Measurements from ENCODE around the gene SLC38A10. TPM values are rescaled to one million over a fixed set of nuclear protein-coding genes. Genes with fewer than 3 reads are reported as not detected.
A peak's percentile ranks its signal among the peaks of the same experiment; 100 is the strongest.

SLC38A10 gene
- total RNA-seq: 10 to 100 TPM; 47.6 to 52.9 TPM

DNA sequence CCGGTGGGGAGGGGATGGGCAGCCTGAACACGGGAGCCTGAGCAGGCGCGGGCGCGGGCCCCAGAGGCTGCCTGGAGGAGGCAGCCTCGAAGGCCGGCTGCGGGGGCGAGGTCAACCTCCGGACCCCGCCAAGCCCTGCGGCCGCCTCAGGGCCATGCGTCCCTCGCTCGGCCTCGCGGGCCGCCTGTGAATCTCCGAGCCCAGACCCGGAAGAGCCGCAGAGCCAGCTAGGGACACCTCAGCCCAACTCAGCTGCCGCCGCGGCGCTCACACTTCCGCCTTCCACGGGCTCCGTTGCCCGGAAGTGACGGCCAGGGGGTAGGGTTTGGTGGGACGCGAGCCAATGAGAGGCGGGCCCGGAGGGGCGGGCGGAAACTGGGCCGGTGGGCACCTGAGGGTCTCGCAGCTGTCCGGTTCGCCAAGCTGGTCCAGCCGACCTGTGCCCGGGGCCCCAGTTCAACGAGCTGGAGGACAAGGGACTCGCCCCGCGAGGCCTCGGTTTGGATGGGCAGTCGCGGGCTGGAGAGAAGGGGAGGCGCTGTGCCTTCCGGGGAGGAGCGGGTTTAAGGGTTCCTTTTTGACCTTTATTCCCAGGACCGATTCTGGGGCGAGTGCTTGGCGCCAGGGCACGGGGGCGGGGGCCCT is at the start of gene SLC38A10:
Gene SLC38A10, minus strand, starts transcription at position 277 of the 645 bp plus-strand sequence. CDS start 386 bp downstream, outside the sequence.
- Mint-ChIP-seq H3K9me3 (ENCODE audit: low read depth) (no peaks in the 10 kb centered on the region), H3K27ac (peak within 1 kb of the TSS; percentile 96), H3K36me3 (ENCODE audit: low read depth) (peaks cover 12% of the 10 kb centered on the region), H3K4me1 (peaks cover 36% of the 10 kb centered on the region), H3K4me3 (peak within 1 kb of the TSS; percentile 89), H3K27me3 (no peaks in the 10 kb centered on the region)
- ATAC-seq: peak; percentile 91
- ChIA-PET POLR2A (no interaction called here), CTCF (interaction anchor here (0.6 to 2.5 kb wide), 5 partner anchors 42 to 1751 kb away, joined by 3 to 8 read pairs (median 3); no protein-coding TSS in a partner anchor)
- intact Hi-C loops (cut with DNase I, micrococcal nuclease): loop anchor here (1.0 to 5.0 kb wide), 15 partner anchors 10 to 803 kb away; partner anchors contain the start of genes FAAP100 (in 2 of the 2), BAHCC1 (in 1 of the 2), FASN (in 1 of the 2) and MCRIP1 (in 1 of the 2)
- peak; percentile 95 for DNase-seq

- H3K9me3 Mint-ChIP-seq (ENCODE audit: low read depth): no peaks in the 10 kb centered on the region
- POLR2A ChIA-PET: no interaction called here
- no peaks in the 10 kb centered on the region for H3K36me3 Mint-ChIP-seq (ENCODE audit: low read depth)
- CTCF ChIA-PET: no interaction called here
- DNase-seq: no peak
- no peak overlapping the region for H3K27ac Mint-ChIP-seq
- H3K4me3 Mint-ChIP-seq: no peak overlapping the region
- intact Hi-C loops (cut with DNase I, micrococcal nuclease): no loop called here
- H3K27me3 Mint-ChIP-seq: peaks cover 35% of the 10 kb centered on the region
- H3K4me1 Mint-ChIP-seq: peaks cover 19% of the 10 kb centered on the region
- ATAC-seq: no peak
Measured at GRCh38 chr17:81342269-81343070, 47.4 kb upstream of the SLC38A10 start.

DNA sequence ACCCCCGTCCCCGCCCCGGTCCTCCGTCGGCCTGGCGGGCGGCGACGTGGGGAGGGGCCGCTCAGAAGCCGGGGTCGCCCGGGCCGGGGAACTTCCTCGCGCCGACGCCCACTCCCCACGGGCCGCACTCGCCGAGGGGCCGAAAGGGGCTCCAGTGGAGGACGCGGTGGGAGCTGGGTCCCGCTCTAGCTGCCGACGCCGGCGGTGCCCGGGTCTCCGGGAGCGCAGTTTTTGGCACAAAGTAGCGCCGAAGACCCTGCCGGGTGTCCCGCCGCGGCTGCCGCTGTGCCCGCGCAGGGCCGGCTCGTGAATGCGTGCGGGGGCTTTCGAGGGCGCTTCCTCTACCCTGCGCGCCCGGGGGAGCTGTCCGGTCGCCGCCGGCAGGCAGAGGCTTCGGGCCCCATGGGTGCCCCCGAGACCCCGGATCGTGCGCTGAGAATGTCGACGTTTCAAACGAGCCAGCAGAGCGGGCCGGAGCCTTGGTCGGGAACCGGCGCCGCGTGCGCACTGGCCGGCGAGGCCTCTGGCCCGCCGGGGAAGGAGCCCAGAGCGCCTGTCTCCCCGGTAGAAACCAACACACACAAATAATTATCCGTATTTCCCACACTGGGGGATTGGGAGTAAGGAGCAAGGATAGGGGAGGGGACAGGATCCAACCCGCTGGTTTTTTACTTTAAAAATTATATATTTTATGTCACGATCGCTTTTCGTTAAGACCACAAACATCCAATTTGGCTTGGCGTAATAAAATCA is 46.6 kb upstream of the SLC38A10 start:
- ATAC-seq (no peak), DNase-seq (no peak)
- POLR2A ChIA-PET: no interaction called here
- peaks cover 19% of the 10 kb centered on the region for H3K4me1 Mint-ChIP-seq
- intact Hi-C loops (cut with DNase I, micrococcal nuclease): no loop called here
- no peak overlapping the region for H3K4me3 Mint-ChIP-seq
- H3K36me3 Mint-ChIP-seq (ENCODE audit: low read depth): no peaks in the 10 kb centered on the region
- CTCF ChIA-PET: no interaction called here
- H3K9me3 Mint-ChIP-seq (ENCODE audit: low read depth): no peaks in the 10 kb centered on the region
- no peak overlapping the region for H3K27ac Mint-ChIP-seq
- peaks cover 35% of the 10 kb centered on the region for H3K27me3 Mint-ChIP-seq

DNA sequence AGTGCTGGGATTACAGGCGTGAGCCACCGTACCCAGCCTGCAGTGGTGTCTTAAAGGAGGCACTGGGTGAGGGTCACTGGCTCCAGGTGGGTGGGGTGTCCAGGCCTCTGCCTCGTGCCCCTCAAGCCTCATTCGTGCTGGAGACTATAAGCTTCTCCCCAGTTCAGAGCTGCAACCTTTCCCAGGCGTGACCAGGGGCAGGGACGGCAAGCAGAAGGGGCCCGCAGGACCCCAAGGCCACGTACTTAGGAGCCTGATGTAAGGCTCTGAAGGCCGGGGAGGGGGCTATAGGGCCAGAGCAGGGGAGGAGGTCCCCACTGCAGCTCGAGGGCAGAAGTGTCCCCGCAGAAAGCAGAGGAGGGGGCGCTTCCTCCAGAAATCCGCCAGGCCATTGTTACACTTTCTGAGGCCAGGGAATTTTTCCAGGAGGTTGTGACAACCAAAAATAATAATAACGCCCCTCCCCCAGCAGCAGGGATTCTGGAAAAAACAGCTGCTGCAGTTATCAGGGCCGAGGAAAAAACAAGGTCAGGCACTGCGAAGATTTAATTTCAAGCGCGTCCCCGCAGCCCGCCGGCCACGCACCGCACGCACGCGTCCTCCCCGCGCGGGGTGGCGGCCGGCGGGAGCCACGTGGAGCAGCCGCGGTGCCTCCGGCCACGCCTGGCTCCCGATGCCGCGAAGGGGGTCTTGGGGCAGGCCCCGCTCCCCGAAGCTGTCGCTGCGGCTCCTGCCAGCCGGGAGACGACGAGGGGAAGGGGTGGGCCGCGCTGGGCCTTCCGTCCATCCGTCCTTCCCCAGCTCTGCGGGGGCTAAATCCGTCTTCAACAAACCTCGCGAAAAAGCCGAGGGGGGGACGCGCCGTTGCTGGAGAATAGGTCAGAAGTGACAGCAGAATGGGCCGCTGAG is 45.8 kb upstream of the SLC38A10 start:
- CTCF ChIA-PET: no interaction called here
- no peak overlapping the region for H3K27ac Mint-ChIP-seq

GRCh38 chr17:81339534-81340296 is 44.6 kb upstream of the SLC38A10 start:
- no peak for ATAC-seq
- Mint-ChIP-seq H3K9me3 (ENCODE audit: low read depth) (no peaks in the 10 kb centered on the region), H3K4me1 (peaks cover 18% of the 10 kb centered on the region), H3K4me3 (no peak overlapping the region), H3K27ac (no peak overlapping the region), H3K36me3 (ENCODE audit: low read depth) (no peaks in the 10 kb centered on the region), H3K27me3 (peaks cover 34% of the 10 kb centered on the region)
- intact Hi-C loops (cut with DNase I, micrococcal nuclease): no loop called here
- POLR2A ChIA-PET: no interaction called here
- no peak for DNase-seq
- CTCF ChIA-PET: no interaction called here

More for the DNA sequence above, 45.8 kb upstream of the SLC38A10 start:
- H3K9me3 Mint-ChIP-seq (ENCODE audit: low read depth): no peaks in the 10 kb centered on the region
- intact Hi-C loops (cut with DNase I, micrococcal nuclease): no loop called here
- H3K27me3 Mint-ChIP-seq: peaks cover 35% of the 10 kb centered on the region
- ATAC-seq: no peak
- H3K4me3 Mint-ChIP-seq: no peak overlapping the region
- no peaks in the 10 kb centered on the region for H3K36me3 Mint-ChIP-seq (ENCODE audit: low read depth)
- POLR2A ChIA-PET: no interaction called here
- DNase-seq: no peak
- peaks cover 19% of the 10 kb centered on the region for H3K4me1 Mint-ChIP-seq

DNA sequence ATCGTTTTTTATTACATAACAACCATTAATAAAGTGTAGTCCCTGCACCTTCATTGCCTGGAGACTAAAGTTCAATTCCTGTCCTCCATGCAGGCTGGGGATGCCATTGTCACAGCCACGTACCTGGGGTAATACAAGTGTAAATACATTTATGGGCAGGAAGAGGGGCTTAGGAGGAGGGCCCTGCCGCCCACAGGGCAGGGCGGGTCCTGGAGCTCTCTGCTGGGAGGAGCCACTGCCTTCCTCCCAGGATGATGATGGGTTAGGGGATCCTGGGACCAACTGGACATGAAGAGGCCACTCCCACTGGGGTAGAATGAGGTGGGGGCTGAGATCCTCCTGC is 44.1 kb upstream of the SLC38A10 start:
- Mint-ChIP-seq H3K9me3 (ENCODE audit: low read depth) (no peaks in the 10 kb centered on the region), H3K4me1 (peaks cover 13% of the 10 kb centered on the region), H3K27ac (no peak overlapping the region), H3K4me3 (no peak overlapping the region), H3K27me3 (peaks cover 29% of the 10 kb centered on the region), H3K36me3 (ENCODE audit: low read depth) (no peaks in the 10 kb centered on the region)
- DNase-seq: no peak
- no peak for ATAC-seq
- intact Hi-C loops (cut with DNase I, micrococcal nuclease): no loop called here
- ChIA-PET CTCF (no interaction called here), POLR2A (no interaction called here)

GRCh38 chr17:81338274-81339190 is 43.4 kb upstream of the SLC38A10 start:
- no peak for ATAC-seq
- POLR2A ChIA-PET: no interaction called here
- intact Hi-C loops (cut with DNase I, micrococcal nuclease): no loop called here
- H3K9me3 Mint-ChIP-seq (ENCODE audit: low read depth): no peaks in the 10 kb centered on the region
- no peak for DNase-seq
- H3K36me3 Mint-ChIP-seq (ENCODE audit: low read depth): no peaks in the 10 kb centered on the region
- peaks cover 6% of the 10 kb centered on the region for H3K4me1 Mint-ChIP-seq
- CTCF ChIA-PET: no interaction called here
- H3K27ac Mint-ChIP-seq: no peak overlapping the region
- H3K4me3 Mint-ChIP-seq: no peak overlapping the region
- peaks cover 24% of the 10 kb centered on the region for H3K27me3 Mint-ChIP-seq

- H3K27me3 Mint-ChIP-seq: peaks cover 21% of the 10 kb centered on the region
- ChIA-PET POLR2A (no interaction called here), CTCF (no interaction called here)
- H3K4me3 Mint-ChIP-seq: no peak overlapping the region
- ATAC-seq (no peak), DNase-seq (no peak)
- no peaks in the 10 kb centered on the region for H3K36me3 Mint-ChIP-seq (ENCODE audit: low read depth)
- intact Hi-C loops (cut with DNase I, micrococcal nuclease): no loop called here
- no peak overlapping the region for H3K27ac Mint-ChIP-seq
- no peaks in the 10 kb centered on the region for H3K9me3 Mint-ChIP-seq (ENCODE audit: low read depth)
- peaks cover 3% of the 10 kb centered on the region for H3K4me1 Mint-ChIP-seq
Measured at GRCh38 chr17:81337476-81337879, 42.4 kb upstream of the SLC38A10 start.

- Mint-ChIP-seq H3K4me1 (no peaks in the 10 kb centered on the region), H3K4me3 (no peak overlapping the region), H3K9me3 (ENCODE audit: low read depth) (no peaks in the 10 kb centered on the region), H3K27me3 (peaks cover 17% of the 10 kb centered on the region), H3K27ac (no peak overlapping the region), H3K36me3 (ENCODE audit: low read depth) (no peaks in the 10 kb centered on the region)
- ChIA-PET CTCF (no interaction called here), POLR2A (no interaction called here)
- DNase-seq: no peak
- intact Hi-C loops (cut with DNase I, micrococcal nuclease): no loop called here
- no peak for ATAC-seq
Measured at GRCh38 chr17:81336930-81337325, 41.8 kb upstream of the SLC38A10 start.

GRCh38 chr17:81336296-81336929 is 41.3 kb upstream of the SLC38A10 start:
- CTCF ChIA-PET: no interaction called here

More at GRCh38 chr17:81336296-81336929, 41.3 kb upstream of the SLC38A10 start:
- Mint-ChIP-seq H3K4me3 (no peak overlapping the region), H3K27me3 (peaks cover 17% of the 10 kb centered on the region), H3K36me3 (ENCODE audit: low read depth) (no peaks in the 10 kb centered on the region), H3K4me1 (no peaks in the 10 kb centered on the region), H3K27ac (no peak overlapping the region), H3K9me3 (ENCODE audit: low read depth) (no peaks in the 10 kb centered on the region)
- POLR2A ChIA-PET: no interaction called here
- DNase-seq (no peak), ATAC-seq (no peak)
- intact Hi-C loops (cut with DNase I, micrococcal nuclease): no loop called here
